GM10266 (cell line): Measurements from ENCODE around the gene CRY2.

ENCODE experiments used
- DNase-seq: peaks from one replicate; pipeline ENCODE4 v3.0.0; 2012; ENCODE audit errors: extremely low spot score
- TF ChIP-seq, protein P1 (sequence below): IDR thresholded peaks from 2 replicates; pipeline ENCODE4 v1.5.1; 2012; ENCODE audit warnings: mild to moderate bottlenecking, low read depth; ENCODE audit not compliant: control insufficient read depth, insufficient read depth; ENCODE audit errors: missing control alignments

Gene CRY2

DNA sequence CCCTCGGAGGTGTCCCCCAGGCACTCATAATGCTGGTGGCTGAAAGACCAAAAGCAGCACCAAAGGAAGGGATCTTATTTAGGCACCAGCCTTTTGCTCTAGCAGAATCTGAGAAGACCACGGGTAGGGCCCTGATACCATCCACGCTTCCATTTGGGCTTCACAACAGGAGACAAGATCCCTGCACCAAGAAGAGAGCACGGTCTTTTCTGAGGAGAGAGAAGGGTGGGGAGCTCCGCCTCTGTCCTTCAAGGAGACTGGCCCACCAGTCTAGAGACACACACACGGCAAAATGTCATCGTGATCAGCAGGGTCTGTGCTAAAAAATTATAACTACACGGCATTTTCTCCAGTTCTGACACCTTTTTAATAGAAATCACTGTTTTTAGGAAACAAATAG lies 84.9 kb downstream of the CRY2 start:
- TF ChIP-seq, protein P1, sequence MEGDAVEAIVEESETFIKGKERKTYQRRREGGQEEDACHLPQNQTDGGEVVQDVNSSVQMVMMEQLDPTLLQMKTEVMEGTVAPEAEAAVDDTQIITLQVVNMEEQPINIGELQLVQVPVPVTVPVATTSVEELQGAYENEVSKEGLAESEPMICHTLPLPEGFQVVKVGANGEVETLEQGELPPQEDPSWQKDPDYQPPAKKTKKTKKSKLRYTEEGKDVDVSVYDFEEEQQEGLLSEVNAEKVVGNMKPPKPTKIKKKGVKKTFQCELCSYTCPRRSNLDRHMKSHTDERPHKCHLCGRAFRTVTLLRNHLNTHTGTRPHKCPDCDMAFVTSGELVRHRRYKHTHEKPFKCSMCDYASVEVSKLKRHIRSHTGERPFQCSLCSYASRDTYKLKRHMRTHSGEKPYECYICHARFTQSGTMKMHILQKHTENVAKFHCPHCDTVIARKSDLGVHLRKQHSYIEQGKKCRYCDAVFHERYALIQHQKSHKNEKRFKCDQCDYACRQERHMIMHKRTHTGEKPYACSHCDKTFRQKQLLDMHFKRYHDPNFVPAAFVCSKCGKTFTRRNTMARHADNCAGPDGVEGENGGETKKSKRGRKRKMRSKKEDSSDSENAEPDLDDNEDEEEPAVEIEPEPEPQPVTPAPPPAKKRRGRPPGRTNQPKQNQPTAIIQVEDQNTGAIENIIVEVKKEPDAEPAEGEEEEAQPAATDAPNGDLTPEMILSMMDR = no peak
- DNase-seq = no peak
